Body of pancreas (tissue), 4 donors: ENCODE results near the gene BSND.
"Not testable (repeated sequence)": the region's sequence is repeated elsewhere in the genome, so short reads cannot be mapped to it uniquely, and the experiment has no call there.

ENCODE experiments used
- CTCF ChIP-seq, 7 experiments: fragments of 450-650 bp in 4 of 7; fragments of 200-600 bp in 3 of 7; sonication (generic) in 3 of 7; IDR thresholded peaks; one replicate each; pipeline ENCODE4 v1.5.1; 2016 to 2019; ENCODE audit warnings: antibody characterized with exemption in 7 of 7
- POLR2A ChIP-seq, 3 donors: fragments of 450-650 bp; IDR thresholded peaks; one replicate each; pipeline ENCODE4 v1.6.1; 2016; ENCODE audit warnings: antibody characterized with exemption in 3 of 3, mild to moderate bottlenecking in 2 of 3

GRCh38 chr1:55026682-55027081 is 27.9 kb downstream of the BSND start:
- not testable (repeated sequence) for TF ChIP-seq CTCF, POLR2A (IDR thresholded peaks at IDR 0.05)
